SK-N-SH treated with all-trans-retinoic acid at 6 μM for 48 hours (cell line): ENCODE results near the gene SCGB2B2.

Experiments used
- ATAC-seq: fragments of 200-7000 bp; cut with Tn5 transposase; 3 replicates; pipeline ENCODE4 v1.9.1; 2020; ENCODE audit warnings: mild to moderate bottlenecking, moderate library complexity
- BACH2 ChIP-seq: fragments of 250-450 bp; sonication (Bioruptor Pico); IDR thresholded peaks from 2 replicates; pipeline ENCODE4 v1.9.0; 2021; ENCODE audit warnings: mild to moderate bottlenecking, borderline replicate concordance
- CSDC2 ChIP-seq: fragments of 250-450 bp; sonication (Bioruptor Pico); IDR thresholded peaks from 2 replicates; pipeline ENCODE4 v1.5.0; 2020; ENCODE audit warnings: mild to moderate bottlenecking, moderate library complexity
- ESRRG ChIP-seq: fragments of 250-450 bp; sonication (Bioruptor Pico); IDR thresholded peaks from 2 replicates; pipeline ENCODE4 v1.6.1; 2021; ENCODE audit warnings: mild to moderate bottlenecking
- GLIS3 ChIP-seq: fragments of 250-450 bp; sonication (Bioruptor Pico); IDR thresholded peaks from 2 replicates; pipeline ENCODE4 v1.5.0; 2020; ENCODE audit warnings: mild to moderate bottlenecking, moderate library complexity
- ISL1 ChIP-seq: fragments of 250-450 bp; sonication (Bioruptor Pico); IDR thresholded peaks from 2 replicates; pipeline ENCODE4 v2.1.2; 2022; ENCODE audit warnings: mild to moderate bottlenecking, moderate library complexity
- OSR1 ChIP-seq: fragments of 250-450 bp; sonication (Bioruptor Pico); IDR thresholded peaks from 2 replicates; pipeline ENCODE4 v1.8.0; 2022; ENCODE audit warnings: moderate library complexity, mild to moderate bottlenecking, inconsistent platforms
- PATZ1 ChIP-seq: fragments of 250-450 bp; sonication (Bioruptor Pico); IDR thresholded peaks from 2 replicates; pipeline ENCODE4 v1.8.0; 2020; ENCODE audit warnings: mild to moderate bottlenecking, moderate library complexity, borderline replicate concordance
- POU6F1 ChIP-seq: fragments of 250-450 bp; sonication (Bioruptor Pico); IDR thresholded peaks from 2 replicates; pipeline ENCODE4 v1.8.0; 2021; ENCODE audit warnings: low read depth, mild to moderate bottlenecking, moderate library complexity, borderline replicate concordance
- PPARA ChIP-seq: fragments of 250-450 bp; sonication (Bioruptor Pico); IDR thresholded peaks from 2 replicates; pipeline ENCODE4 v1.5.0; 2020; ENCODE audit warnings: mild to moderate bottlenecking, borderline replicate concordance
- RARB ChIP-seq: fragments of 250-450 bp; sonication (Bioruptor Pico); IDR thresholded peaks from 2 replicates; pipeline ENCODE4 v1.8.0; 2021; ENCODE audit warnings: mild to moderate bottlenecking, moderate library complexity
- SNAI2 ChIP-seq: fragments of 250-450 bp; sonication (Bioruptor Pico); IDR thresholded peaks from 2 replicates; pipeline ENCODE4 v1.5.0; 2020; ENCODE audit warnings: mild to moderate bottlenecking, moderate library complexity
- TCF4 ChIP-seq: fragments of 250-450 bp; sonication (Bioruptor Pico); IDR thresholded peaks from 2 replicates; pipeline ENCODE4 v1.8.0; 2021; ENCODE audit warnings: mild to moderate bottlenecking, moderate library complexity, borderline replicate concordance
- TOX ChIP-seq: fragments of 250-450 bp; sonication (Bioruptor Pico); IDR thresholded peaks from 2 replicates; pipeline ENCODE4 v1.8.0; 2021; ENCODE audit warnings: mild to moderate bottlenecking, moderate library complexity, borderline replicate concordance
- ZC3H10 ChIP-seq: fragments of 250-450 bp; sonication (Bioruptor Pico); IDR thresholded peaks from 2 replicates; pipeline ENCODE4 v1.5.1; 2021; ENCODE audit warnings: mild to moderate bottlenecking, moderate library complexity
- ZFP3 ChIP-seq: fragments of 250-450 bp; sonication (Bioruptor Pico); IDR thresholded peaks from 2 replicates; pipeline ENCODE4 v1.5.0; 2020; ENCODE audit warnings: mild to moderate bottlenecking, moderate library complexity
- ZFP30 ChIP-seq: fragments of 450-650 bp; formaldehyde crosslinking; IDR thresholded peaks from 2 replicates; pipeline ENCODE4 v1.5.0; 2022; ENCODE audit warnings: mild to moderate bottlenecking, moderate library complexity
- ZNF565 ChIP-seq: fragments of 450-650 bp; formaldehyde crosslinking; conservative IDR thresholded peaks from 2 replicates; pipeline ENCODE4 v1.5.0; 2020; ENCODE audit warnings: low read depth, mild to moderate bottlenecking, moderate library complexity
- ZNF70 ChIP-seq: fragments of 450-650 bp; formaldehyde crosslinking; IDR thresholded peaks from 2 replicates; pipeline ENCODE4 v1.5.0; 2020; ENCODE audit warnings: mild to moderate bottlenecking, moderate library complexity
- ZNF8 ChIP-seq: fragments of 450-650 bp; formaldehyde crosslinking; IDR thresholded peaks from 2 replicates; pipeline ENCODE4 v1.5.0; 2020; ENCODE audit warnings: mild to moderate bottlenecking, moderate library complexity
- TF ChIP-seq, protein P1 (sequence below): fragments of 250-450 bp; sonication (Bioruptor Pico); IDR thresholded peaks from 2 replicates; pipeline ENCODE4 v1.5.1; 2020; ENCODE audit warnings: low read depth, mild to moderate bottlenecking, moderate library complexity
- TF ChIP-seq, protein P2 (sequence below): fragments of 250-450 bp; sonication (Bioruptor Pico); IDR thresholded peaks from 2 replicates; pipeline ENCODE4 v1.5.0; 2020; ENCODE audit warnings: mild to moderate bottlenecking, moderate library complexity
- TF ChIP-seq, protein P3 (sequence below): fragments of 250-450 bp; sonication (Bioruptor Pico); IDR thresholded peaks from 2 replicates; pipeline ENCODE4 v1.5.1; 2021; ENCODE audit warnings: mild to moderate bottlenecking, moderate library complexity

SCGB2B2 gene

DNA sequence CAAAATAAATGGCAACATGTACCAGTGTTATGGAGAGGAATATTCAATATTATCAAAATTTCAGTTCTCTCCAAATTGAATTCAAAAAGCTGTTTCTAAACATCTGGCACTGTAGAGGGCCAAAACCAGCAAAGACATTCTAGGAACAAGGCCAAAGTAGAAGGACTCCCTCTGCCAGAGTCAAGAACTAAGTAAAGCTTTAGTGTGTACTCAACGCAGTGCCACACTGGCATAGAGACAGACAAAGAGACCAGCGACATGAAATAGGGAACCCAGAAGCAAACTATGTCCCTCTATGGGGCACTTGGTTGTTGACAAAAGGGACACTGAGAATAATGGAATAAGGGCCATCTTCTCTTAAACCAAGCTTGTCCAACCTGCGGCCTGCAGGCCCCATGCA lies 15.6 kb downstream of the SCGB2B2 start:
- TF ChIP-seq PATZ1 (CRISPR knock-in tag) (no peak), ZC3H10 (CRISPR knock-in tag) (no peak), RARB (CRISPR knock-in tag) (no peak), TCF4 (CRISPR knock-in tag) (no peak), POU6F1 (CRISPR knock-in tag) (no peak), ZNF8 (no peak), ESRRG (CRISPR knock-in tag) (no peak), GLIS3 (CRISPR knock-in tag) (no peak), SNAI2 (CRISPR knock-in tag) (no peak), OSR1 (CRISPR knock-in tag) (no peak), ZNF565 (CRISPR knock-in tag) (no peak), PPARA (no peak), CSDC2 (CRISPR knock-in tag) (no peak), ZNF70 (CRISPR knock-in tag) (no peak), ZFP3 (CRISPR knock-in tag) (no peak), ZFP30 (CRISPR knock-in tag) (no peak)
- TF ChIP-seq, protein P1, sequence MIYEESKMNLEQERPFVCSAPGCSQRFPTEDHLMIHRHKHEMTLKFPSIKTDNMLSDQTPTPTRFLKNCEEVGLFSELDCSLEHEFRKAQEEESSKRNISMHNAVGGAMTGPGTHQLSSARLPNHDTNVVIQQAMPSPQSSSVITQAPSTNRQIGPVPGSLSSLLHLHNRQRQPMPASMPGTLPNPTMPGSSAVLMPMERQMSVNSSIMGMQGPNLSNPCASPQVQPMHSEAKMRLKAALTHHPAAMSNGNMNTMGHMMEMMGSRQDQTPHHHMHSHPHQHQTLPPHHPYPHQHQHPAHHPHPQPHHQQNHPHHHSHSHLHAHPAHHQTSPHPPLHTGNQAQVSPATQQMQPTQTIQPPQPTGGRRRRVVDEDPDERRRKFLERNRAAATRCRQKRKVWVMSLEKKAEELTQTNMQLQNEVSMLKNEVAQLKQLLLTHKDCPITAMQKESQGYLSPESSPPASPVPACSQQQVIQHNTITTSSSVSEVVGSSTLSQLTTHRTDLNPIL (CRISPR knock-in tag), result no peak
- TF ChIP-seq, all 23 proteins: peak for 0
- ATAC-seq, result no peak

DNA sequence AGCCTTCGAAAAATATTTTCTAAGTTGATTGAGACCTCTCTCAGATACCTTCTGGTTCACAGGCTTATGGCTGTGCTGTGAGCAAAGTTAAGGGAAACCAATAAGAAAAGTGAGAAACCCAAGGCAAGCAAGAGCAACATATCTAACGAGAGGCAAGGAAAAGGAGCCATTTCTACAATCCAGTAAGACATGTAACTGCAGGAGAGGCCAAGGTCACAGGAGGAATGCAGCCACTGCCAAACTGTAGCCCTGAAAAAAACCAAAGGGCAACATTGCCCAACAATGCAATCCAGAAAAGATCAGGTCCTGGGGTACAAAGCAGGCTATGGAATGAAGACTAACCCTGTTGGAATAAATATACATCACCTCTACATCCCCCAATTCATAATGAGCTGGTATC lies 21.3 kb downstream of the SCGB2B2 start:
- ATAC-seq, result no peak
- no peak for TF ChIP-seq TOX (CRISPR knock-in tag)
- TF ChIP-seq, protein P2, sequence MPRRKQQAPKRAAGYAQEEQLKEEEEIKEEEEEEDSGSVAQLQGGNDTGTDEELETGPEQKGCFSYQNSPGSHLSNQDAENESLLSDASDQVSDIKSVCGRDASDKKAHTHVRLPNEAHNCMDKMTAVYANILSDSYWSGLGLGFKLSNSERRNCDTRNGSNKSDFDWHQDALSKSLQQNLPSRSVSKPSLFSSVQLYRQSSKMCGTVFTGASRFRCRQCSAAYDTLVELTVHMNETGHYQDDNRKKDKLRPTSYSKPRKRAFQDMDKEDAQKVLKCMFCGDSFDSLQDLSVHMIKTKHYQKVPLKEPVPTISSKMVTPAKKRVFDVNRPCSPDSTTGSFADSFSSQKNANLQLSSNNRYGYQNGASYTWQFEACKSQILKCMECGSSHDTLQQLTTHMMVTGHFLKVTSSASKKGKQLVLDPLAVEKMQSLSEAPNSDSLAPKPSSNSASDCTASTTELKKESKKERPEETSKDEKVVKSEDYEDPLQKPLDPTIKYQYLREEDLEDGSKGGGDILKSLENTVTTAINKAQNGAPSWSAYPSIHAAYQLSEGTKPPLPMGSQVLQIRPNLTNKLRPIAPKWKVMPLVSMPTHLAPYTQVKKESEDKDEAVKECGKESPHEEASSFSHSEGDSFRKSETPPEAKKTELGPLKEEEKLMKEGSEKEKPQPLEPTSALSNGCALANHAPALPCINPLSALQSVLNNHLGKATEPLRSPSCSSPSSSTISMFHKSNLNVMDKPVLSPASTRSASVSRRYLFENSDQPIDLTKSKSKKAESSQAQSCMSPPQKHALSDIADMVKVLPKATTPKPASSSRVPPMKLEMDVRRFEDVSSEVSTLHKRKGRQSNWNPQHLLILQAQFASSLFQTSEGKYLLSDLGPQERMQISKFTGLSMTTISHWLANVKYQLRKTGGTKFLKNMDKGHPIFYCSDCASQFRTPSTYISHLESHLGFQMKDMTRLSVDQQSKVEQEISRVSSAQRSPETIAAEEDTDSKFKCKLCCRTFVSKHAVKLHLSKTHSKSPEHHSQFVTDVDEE (CRISPR knock-in tag), result no peak
- no peak for TF ChIP-seq ESRRG (CRISPR knock-in tag)
- TF ChIP-seq TCF4 (CRISPR knock-in tag), result no peak
- no peak for TF ChIP-seq CSDC2 (CRISPR knock-in tag)
- TF ChIP-seq, protein P3, sequence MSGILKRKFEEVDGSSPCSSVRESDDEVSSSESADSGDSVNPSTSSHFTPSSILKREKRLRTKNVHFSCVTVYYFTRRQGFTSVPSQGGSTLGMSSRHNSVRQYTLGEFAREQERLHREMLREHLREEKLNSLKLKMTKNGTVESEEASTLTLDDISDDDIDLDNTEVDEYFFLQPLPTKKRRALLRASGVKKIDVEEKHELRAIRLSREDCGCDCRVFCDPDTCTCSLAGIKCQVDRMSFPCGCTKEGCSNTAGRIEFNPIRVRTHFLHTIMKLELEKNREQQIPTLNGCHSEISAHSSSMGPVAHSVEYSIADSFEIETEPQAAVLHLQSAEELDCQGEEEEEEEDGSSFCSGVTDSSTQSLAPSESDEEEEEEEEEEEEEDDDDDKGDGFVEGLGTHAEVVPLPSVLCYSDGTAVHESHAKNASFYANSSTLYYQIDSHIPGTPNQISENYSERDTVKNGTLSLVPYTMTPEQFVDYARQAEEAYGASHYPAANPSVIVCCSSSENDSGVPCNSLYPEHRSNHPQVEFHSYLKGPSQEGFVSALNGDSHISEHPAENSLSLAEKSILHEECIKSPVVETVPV (CRISPR knock-in tag), result no peak
- TF ChIP-seq ISL1 (CRISPR knock-in tag), result no peak
- no peak for TF ChIP-seq RARB (CRISPR knock-in tag)
- TF ChIP-seq BACH2 (CRISPR knock-in tag), result no peak
- TF ChIP-seq PATZ1 (CRISPR knock-in tag), result no peak
- no peak for TF ChIP-seq ZNF70 (CRISPR knock-in tag)
- TF ChIP-seq SNAI2 (CRISPR knock-in tag), result no peak
- TF ChIP-seq ZNF565 (CRISPR knock-in tag), result no peak
- no peak for TF ChIP-seq ZFP3 (CRISPR knock-in tag)
- TF ChIP-seq, protein P1 (CRISPR knock-in tag), result no peak
